Measurements from ENCODE around the gene TMTC1. TPM values are rescaled to one million over a fixed set of nuclear protein-coding genes. Genes with fewer than 3 reads are reported as not detected.

TMTC1 gene
- total RNA-seq, 2 experiments from 2014 or later: not detected

DNA sequence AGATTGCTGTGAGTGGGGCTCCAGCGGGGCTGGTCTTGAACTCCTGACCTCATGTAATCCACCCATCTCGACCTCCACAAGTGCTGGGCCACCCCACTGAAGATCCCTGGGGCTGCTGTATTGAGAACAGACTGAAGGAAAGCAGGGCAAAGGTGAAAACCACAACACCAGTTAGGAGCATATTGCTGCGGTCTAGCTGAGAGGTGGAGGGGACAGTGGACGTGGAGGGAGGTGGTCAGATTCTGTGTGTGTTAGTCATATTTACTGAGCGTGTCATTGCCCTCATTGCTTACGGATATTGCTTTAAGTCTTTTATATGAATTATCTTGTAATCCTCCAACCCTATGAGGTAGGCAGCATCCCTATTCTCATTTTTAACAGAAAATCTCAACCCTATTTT, 217.3 kb downstream of the TMTC1 start:
- no peaks in the 10 kb centered on the region for H3K36me3 Mint-ChIP-seq (ENCODE audit: low read depth)
- no peak for DNase-seq
- no peaks in the 10 kb centered on the region for H3K9me3 Mint-ChIP-seq
- H3K4me3 Mint-ChIP-seq: no peak overlapping the region
- H3K4me1 Mint-ChIP-seq (ENCODE audit: low read depth): no peaks in the 10 kb centered on the region
- CTCF ChIA-PET: no interaction called here
- H3K27ac Mint-ChIP-seq: no peak overlapping the region
- ATAC-seq: no peak
- POLR2A ChIA-PET: no interaction called here
- TF ChIP-seq, protein P1, sequence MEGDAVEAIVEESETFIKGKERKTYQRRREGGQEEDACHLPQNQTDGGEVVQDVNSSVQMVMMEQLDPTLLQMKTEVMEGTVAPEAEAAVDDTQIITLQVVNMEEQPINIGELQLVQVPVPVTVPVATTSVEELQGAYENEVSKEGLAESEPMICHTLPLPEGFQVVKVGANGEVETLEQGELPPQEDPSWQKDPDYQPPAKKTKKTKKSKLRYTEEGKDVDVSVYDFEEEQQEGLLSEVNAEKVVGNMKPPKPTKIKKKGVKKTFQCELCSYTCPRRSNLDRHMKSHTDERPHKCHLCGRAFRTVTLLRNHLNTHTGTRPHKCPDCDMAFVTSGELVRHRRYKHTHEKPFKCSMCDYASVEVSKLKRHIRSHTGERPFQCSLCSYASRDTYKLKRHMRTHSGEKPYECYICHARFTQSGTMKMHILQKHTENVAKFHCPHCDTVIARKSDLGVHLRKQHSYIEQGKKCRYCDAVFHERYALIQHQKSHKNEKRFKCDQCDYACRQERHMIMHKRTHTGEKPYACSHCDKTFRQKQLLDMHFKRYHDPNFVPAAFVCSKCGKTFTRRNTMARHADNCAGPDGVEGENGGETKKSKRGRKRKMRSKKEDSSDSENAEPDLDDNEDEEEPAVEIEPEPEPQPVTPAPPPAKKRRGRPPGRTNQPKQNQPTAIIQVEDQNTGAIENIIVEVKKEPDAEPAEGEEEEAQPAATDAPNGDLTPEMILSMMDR (IDR thresholded peaks at IDR 0.05): no peak
- intact Hi-C loops (cut with micrococcal nuclease): no loop called here
- peaks cover 18% of the 10 kb centered on the region for H3K27me3 Mint-ChIP-seq

DNA sequence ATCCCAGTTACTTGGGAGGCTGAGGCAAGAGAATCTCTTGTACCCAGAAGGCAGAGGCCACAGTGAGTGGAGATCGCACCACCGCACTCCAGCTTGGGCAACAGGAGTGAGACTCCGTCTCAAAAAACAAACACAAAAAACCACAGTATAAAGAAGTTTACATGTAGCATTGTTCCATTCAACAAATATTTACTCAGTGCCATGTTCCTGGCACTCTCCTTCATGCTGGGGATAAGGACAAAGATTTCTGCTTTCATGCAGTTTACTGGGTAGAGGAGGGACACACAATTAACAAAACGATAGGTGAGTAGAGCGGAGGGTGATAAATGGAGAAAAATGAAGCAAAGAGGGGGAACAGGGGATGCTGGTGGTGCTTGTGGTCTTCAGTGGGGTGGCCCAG, 218.0 kb downstream of the TMTC1 start:
- CTCF ChIA-PET: no interaction called here
- H3K36me3 Mint-ChIP-seq (ENCODE audit: low read depth): no peaks in the 10 kb centered on the region
- no peaks in the 10 kb centered on the region for H3K4me1 Mint-ChIP-seq (ENCODE audit: low read depth)
- no peak overlapping the region for H3K4me3 Mint-ChIP-seq
- H3K27ac Mint-ChIP-seq: no peak overlapping the region
- no peak for ATAC-seq
- intact Hi-C loops (cut with micrococcal nuclease): no loop called here
- H3K27me3 Mint-ChIP-seq: peaks cover 18% of the 10 kb centered on the region
- no peak for DNase-seq
- POLR2A ChIA-PET: no interaction called here
- TF ChIP-seq, protein P1 (IDR thresholded peaks at IDR 0.05): no peak
- no peaks in the 10 kb centered on the region for H3K9me3 Mint-ChIP-seq

DNA sequence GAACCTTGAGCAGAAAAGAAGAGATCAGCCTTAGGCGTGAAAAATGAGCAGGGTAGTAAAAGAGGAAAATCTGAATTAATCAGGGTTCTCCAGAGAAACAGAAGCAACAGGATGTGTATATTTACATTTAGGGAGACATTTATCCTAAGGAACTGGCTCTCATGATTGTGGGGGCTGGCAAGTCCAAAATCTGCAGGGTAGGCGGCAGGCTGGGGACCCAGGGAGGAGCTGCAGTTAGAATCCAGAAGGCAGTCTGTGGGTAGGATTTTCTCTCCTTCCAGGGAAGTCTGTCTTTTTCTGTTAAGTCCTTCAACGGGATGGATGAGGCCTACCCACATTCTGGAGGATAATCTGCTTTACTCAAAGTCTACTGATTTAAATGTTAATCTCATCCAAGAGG, 218.8 kb downstream of the TMTC1 start:
- Mint-ChIP-seq H3K27me3 (peaks cover 17% of the 10 kb centered on the region), H3K4me3 (no peak overlapping the region), H3K4me1 (ENCODE audit: low read depth) (no peaks in the 10 kb centered on the region), H3K27ac (no peak overlapping the region), H3K9me3 (no peaks in the 10 kb centered on the region), H3K36me3 (ENCODE audit: low read depth) (no peaks in the 10 kb centered on the region)
- no peak for ATAC-seq
- TF ChIP-seq, protein P1 (IDR thresholded peaks at IDR 0.05): no peak
- ChIA-PET POLR2A (no interaction called here), CTCF (no interaction called here)
- DNase-seq: no peak
- intact Hi-C loops (cut with micrococcal nuclease): no loop called here

DNA sequence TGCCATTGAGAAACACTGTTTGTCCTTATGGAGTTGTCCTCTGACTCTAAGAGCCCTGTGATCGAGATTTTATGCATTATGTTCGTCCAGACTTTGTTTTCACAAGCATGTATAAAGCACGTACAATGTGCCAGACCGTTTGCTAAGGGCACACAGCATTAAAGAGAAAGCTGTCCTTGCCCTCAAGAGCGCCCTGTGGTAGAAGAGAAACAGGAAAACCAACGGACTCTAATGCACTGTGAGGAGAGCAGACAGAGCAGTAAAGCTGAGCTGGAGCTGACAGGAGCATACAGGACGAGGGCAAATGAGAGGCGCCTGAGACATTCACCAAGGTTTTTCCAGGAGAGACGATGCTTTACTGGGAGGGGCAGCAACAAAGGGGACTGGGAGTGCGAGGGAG, 220.1 kb downstream of the TMTC1 start:
- Mint-ChIP-seq H3K4me3 (no peak overlapping the region), H3K36me3 (ENCODE audit: low read depth) (no peaks in the 10 kb centered on the region), H3K9me3 (no peaks in the 10 kb centered on the region), H3K27ac (no peak overlapping the region), H3K27me3 (peaks cover 17% of the 10 kb centered on the region), H3K4me1 (ENCODE audit: low read depth) (no peaks in the 10 kb centered on the region)
- DNase-seq (no peak), ATAC-seq (no peak)
- intact Hi-C loops (cut with micrococcal nuclease): no loop called here
- CTCF ChIA-PET: no interaction called here
- TF ChIP-seq, protein P1 (IDR thresholded peaks at IDR 0.05): no peak
- POLR2A ChIA-PET: no interaction called here

DNA sequence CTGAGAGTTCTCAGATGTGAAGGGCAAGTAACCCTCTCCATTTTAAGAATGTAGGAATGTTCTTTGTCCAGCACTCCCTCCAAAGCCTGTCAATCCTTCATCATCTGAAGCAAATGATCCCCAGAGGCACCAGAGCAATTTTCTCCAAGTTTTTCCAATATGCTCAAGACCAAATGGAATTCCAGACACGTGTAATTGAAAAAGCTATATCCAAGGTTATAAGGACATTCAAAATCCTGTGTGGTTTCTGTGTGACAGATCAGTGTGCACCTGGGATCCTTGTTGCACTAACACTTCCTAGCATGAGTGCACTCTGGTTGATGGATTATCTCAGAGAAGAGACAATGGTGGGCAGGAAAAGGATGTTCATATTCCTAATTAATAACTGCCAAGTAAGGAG, 220.7 kb downstream of the TMTC1 start:
- H3K36me3 Mint-ChIP-seq (ENCODE audit: low read depth): no peaks in the 10 kb centered on the region
- ATAC-seq (no peak), DNase-seq (no peak)
- TF ChIP-seq, protein P1 (IDR thresholded peaks at IDR 0.05): no peak
- no peaks in the 10 kb centered on the region for H3K4me1 Mint-ChIP-seq (ENCODE audit: low read depth)
- H3K27ac Mint-ChIP-seq: no peak overlapping the region
- H3K9me3 Mint-ChIP-seq: no peaks in the 10 kb centered on the region
- CTCF ChIA-PET: no interaction called here
- intact Hi-C loops (cut with micrococcal nuclease): no loop called here
- H3K27me3 Mint-ChIP-seq: peaks cover 15% of the 10 kb centered on the region
- POLR2A ChIA-PET: no interaction called here
- H3K4me3 Mint-ChIP-seq: no peak overlapping the region
